ENCODE measurements around the gene SEZ6L.

GRCh38 chr22:26389125-26389524, 219.9 kb downstream of the SEZ6L start:
- TF ChIP-seq GATA2 (IDR thresholded peaks at IDR 0.05; ENCODE audit: low read depth, low read length) = no peak
- no peak for TF ChIP-seq GATA3 (IDR thresholded peaks at IDR 0.05; ENCODE audit: low read depth, low read length)

Data from SH-SY5Y (cell line).